ENCODE results near the gene MUC16. TPM values are rescaled to one million over a fixed set of nuclear protein-coding genes. Genes with fewer than 3 reads are reported as not detected.

Gene MUC16
- total and polyA plus RNA-seq, 2 donors: under 0.01 TPM; not detected in 1

- Histone ChIP-seq H3K27ac (ENCODE audit: low read depth) (no peak overlapping the region), H3K4me3 (ENCODE audit: low read depth, low read length) (no peak overlapping the region), H3K4me1 (ENCODE audit: insufficient read depth) (no peaks in the 10 kb centered on the region), H3K36me3 (ENCODE audit: insufficient read depth) (no peaks in the 10 kb centered on the region)
- WGBS: 77% methylated on average over 8 of the region's 8 CpGs
- no peak for DNase-seq (ENCODE audit: extremely low spot score)
Observed at GRCh38 chr19:9037400-9038062, 27.3 kb upstream of the MUC16 start.

GRCh38 chr19:9032136-9032631 lies 22.0 kb upstream of the MUC16 start:
- H3K36me3 ChIP-seq (ENCODE audit: insufficient read depth): no peaks in the 10 kb centered on the region
- 71% methylated on average over 5 of the region's 5 CpGs for WGBS
- no peak overlapping the region for H3K27ac ChIP-seq (ENCODE audit: low read depth)
- no peaks in the 10 kb centered on the region for H3K4me1 ChIP-seq (ENCODE audit: insufficient read depth)
- no peak overlapping the region for H3K4me3 ChIP-seq (ENCODE audit: low read depth, low read length)
- DNase-seq (ENCODE audit: extremely low spot score): no peak

GRCh38 chr19:9018163-9018875 lies 8.1 kb upstream of the MUC16 start:
- Histone ChIP-seq H3K4me3 (ENCODE audit: low read depth, low read length) (no peak overlapping the region), H3K27ac (ENCODE audit: low read depth) (no peak overlapping the region), H3K4me1 (ENCODE audit: insufficient read depth) (no peaks in the 10 kb centered on the region), H3K36me3 (ENCODE audit: insufficient read depth) (no peaks in the 10 kb centered on the region)
- WGBS: 85% methylated on average over 27 of the region's 27 CpGs
- DNase-seq (ENCODE audit: extremely low spot score): no peak

GRCh38 chr19:9014803-9015202 lies 4.6 kb upstream of the MUC16 start:
- WGBS: 46% methylated on average over 7 of the region's 7 CpGs
- H3K36me3 ChIP-seq (ENCODE audit: insufficient read depth): no peaks in the 10 kb centered on the region
- DNase-seq (ENCODE audit: extremely low spot score): no peak
- H3K4me3 ChIP-seq (ENCODE audit: low read depth, low read length): no peak overlapping the region
- no peaks in the 10 kb centered on the region for H3K4me1 ChIP-seq (ENCODE audit: insufficient read depth)
- H3K27ac ChIP-seq (ENCODE audit: low read depth): no peak overlapping the region

GRCh38 chr19:9013988-9014387 lies 3.8 kb upstream of the MUC16 start:
- Histone ChIP-seq H3K4me1 (ENCODE audit: insufficient read depth) (no peaks in the 10 kb centered on the region), H3K27ac (ENCODE audit: low read depth) (no peak overlapping the region), H3K4me3 (ENCODE audit: low read depth, low read length) (no peak overlapping the region), H3K36me3 (ENCODE audit: insufficient read depth) (no peaks in the 10 kb centered on the region)
- DNase-seq (ENCODE audit: extremely low spot score): no peak
- 86% methylated on average over 1 of the region's 1 CpG for WGBS

- no peak overlapping the region for H3K4me3 ChIP-seq (ENCODE audit: low read depth, low read length)
- no peak overlapping the region for H3K27ac ChIP-seq (ENCODE audit: low read depth)
- no peaks in the 10 kb centered on the region for H3K36me3 ChIP-seq (ENCODE audit: insufficient read depth)
- 73% methylated on average over 2 of the region's 2 CpGs for WGBS
- no peak for DNase-seq (ENCODE audit: extremely low spot score)
- H3K4me1 ChIP-seq (ENCODE audit: insufficient read depth): no peaks in the 10 kb centered on the region
Observed at GRCh38 chr19:9011875-9012274, 1.7 kb upstream of the MUC16 start.

GRCh38 chr19:9010693-9011092 lies 484 bp upstream of the MUC16 start:
- no peaks in the 10 kb centered on the region for H3K4me1 ChIP-seq (ENCODE audit: insufficient read depth)
- no peak overlapping the region for H3K4me3 ChIP-seq (ENCODE audit: low read depth, low read length)
- no peak for DNase-seq (ENCODE audit: extremely low spot score)
- WGBS: 69% methylated on average over 12 of the region's 12 CpGs
- H3K27ac ChIP-seq (ENCODE audit: low read depth): no peak overlapping the region
- no peaks in the 10 kb centered on the region for H3K36me3 ChIP-seq (ENCODE audit: insufficient read depth)

- Histone ChIP-seq H3K27ac (ENCODE audit: low read depth) (no peak overlapping the region), H3K4me3 (ENCODE audit: low read depth, low read length) (no peak overlapping the region), H3K36me3 (ENCODE audit: insufficient read depth) (no peaks in the 10 kb centered on the region), H3K4me1 (ENCODE audit: insufficient read depth) (no peaks in the 10 kb centered on the region)
- no peak for DNase-seq (ENCODE audit: extremely low spot score)
- 63% methylated on average over 10 of the region's 10 CpGs for WGBS
Observed at GRCh38 chr19:9009431-9009830, 778 bp downstream of the MUC16 start.

- no peaks in the 10 kb centered on the region for H3K4me1 ChIP-seq (ENCODE audit: insufficient read depth)
- DNase-seq (ENCODE audit: extremely low spot score): no peak
- WGBS: 70% methylated on average over 10 of the region's 10 CpGs
- H3K36me3 ChIP-seq (ENCODE audit: insufficient read depth): no peaks in the 10 kb centered on the region
- no peak overlapping the region for H3K4me3 ChIP-seq (ENCODE audit: low read depth, low read length)
- no peak overlapping the region for H3K27ac ChIP-seq (ENCODE audit: low read depth)
Observed at GRCh38 chr19:9008667-9009066, 1.5 kb downstream of the MUC16 start.

- Histone ChIP-seq H3K27ac (ENCODE audit: low read depth) (no peak overlapping the region), H3K4me3 (ENCODE audit: low read depth, low read length) (no peak overlapping the region), H3K36me3 (ENCODE audit: insufficient read depth) (no peaks in the 10 kb centered on the region), H3K4me1 (ENCODE audit: insufficient read depth) (no peaks in the 10 kb centered on the region)
- DNase-seq (ENCODE audit: extremely low spot score): no peak
- WGBS: 83% methylated on average over 5 of the region's 5 CpGs
Observed at GRCh38 chr19:9000933-9001332, 9.3 kb downstream of the MUC16 start.

GRCh38 chr19:8988204-8988603 lies 22.0 kb downstream of the MUC16 start:
- Histone ChIP-seq H3K27ac (ENCODE audit: low read depth) (no peak overlapping the region), H3K4me3 (ENCODE audit: low read depth, low read length) (no peak overlapping the region), H3K4me1 (ENCODE audit: insufficient read depth) (no peaks in the 10 kb centered on the region), H3K36me3 (ENCODE audit: insufficient read depth) (no peaks in the 10 kb centered on the region)
- no peak for DNase-seq (ENCODE audit: extremely low spot score)
- 67% methylated on average over 10 of the region's 10 CpGs for WGBS

- Histone ChIP-seq H3K36me3 (ENCODE audit: insufficient read depth) (no peaks in the 10 kb centered on the region), H3K27ac (ENCODE audit: low read depth) (no peak overlapping the region), H3K4me3 (ENCODE audit: low read depth, low read length) (no peak overlapping the region), H3K4me1 (ENCODE audit: insufficient read depth) (no peaks in the 10 kb centered on the region)
- 42% methylated on average over 3 of the region's 3 CpGs for WGBS
- no peak for DNase-seq (ENCODE audit: extremely low spot score)
Observed at GRCh38 chr19:8986296-8986695, 23.9 kb downstream of the MUC16 start.

GRCh38 chr19:8973501-8974091 lies 36.6 kb downstream of the MUC16 start:
- Histone ChIP-seq H3K36me3 (ENCODE audit: insufficient read depth) (no peaks in the 10 kb centered on the region), H3K4me1 (ENCODE audit: insufficient read depth) (no peaks in the 10 kb centered on the region), H3K4me3 (ENCODE audit: low read depth, low read length) (no peak overlapping the region), H3K27ac (ENCODE audit: low read depth) (no peak overlapping the region)
- DNase-seq (ENCODE audit: extremely low spot score): no peak
- WGBS: 62% methylated on average over 5 of the region's 5 CpGs

GRCh38 chr19:8965887-8966286 lies 44.3 kb downstream of the MUC16 start:
- Histone ChIP-seq H3K36me3 (ENCODE audit: insufficient read depth) (no peaks in the 10 kb centered on the region), H3K4me3 (ENCODE audit: low read depth, low read length) (no peak overlapping the region), H3K27ac (ENCODE audit: low read depth) (no peak overlapping the region), H3K4me1 (ENCODE audit: insufficient read depth) (no peaks in the 10 kb centered on the region)
- WGBS: 65% methylated on average over 4 of the region's 4 CpGs
- no peak for DNase-seq (ENCODE audit: extremely low spot score)
